Testis (tissue), 2 donors: Measurements from ENCODE around the gene WFDC5.

Experiments used
- CTCF ChIP-seq, 3 experiments: fragments of 450-650 bp in 2 of 3; fragments of 200-600 bp in 1 of 3; sonication (generic) in 1 of 3; IDR thresholded peaks; one replicate each; pipeline ENCODE4 v1.5.1; 2016 to 2019; ENCODE audit warnings: antibody characterized with exemption in 3 of 3, mild to moderate bottlenecking in 2 of 3, moderate library complexity in 1 of 3
- POLR2A ChIP-seq: fragments of 450-650 bp; IDR thresholded peaks from one replicate; pipeline ENCODE4 v1.6.1; 2017; ENCODE audit warnings: antibody characterized with exemption, mild to moderate bottlenecking, moderate library complexity

- no peak for TF ChIP-seq CTCF (IDR thresholded peaks at IDR 0.05)
- no peak for TF ChIP-seq POLR2A
These were observed 37.4 kb downstream of the WFDC5 start for GRCh38 chr20:45077559-45077958.
